ENCODE data around the gene SUPT6H.
"Not testable (repeated sequence)": the region's sequence is repeated elsewhere in the genome, so short reads cannot be mapped to it uniquely, and the experiment has no call there.

DNA sequence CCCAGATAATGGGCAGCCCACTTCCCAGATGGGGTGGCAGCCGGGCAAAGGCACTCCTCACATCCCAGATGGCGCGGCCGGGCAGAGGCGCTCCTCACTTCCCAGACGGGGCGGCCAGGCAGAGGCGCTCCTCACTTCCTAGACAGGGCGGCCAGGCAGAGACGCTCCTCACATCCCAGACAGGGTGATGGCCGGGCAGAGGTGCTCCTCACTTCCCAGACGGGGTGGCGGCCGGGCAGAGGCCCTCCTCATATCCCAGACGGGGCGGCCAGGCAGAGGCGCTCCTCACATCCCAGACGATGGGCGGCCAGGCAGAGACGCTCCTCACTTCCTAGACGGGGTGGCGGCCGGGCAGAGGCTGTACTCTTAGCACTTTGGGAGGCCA lies 2.5 kb upstream of the SUPT6H start:
- TF ChIP-seq, protein P1, sequence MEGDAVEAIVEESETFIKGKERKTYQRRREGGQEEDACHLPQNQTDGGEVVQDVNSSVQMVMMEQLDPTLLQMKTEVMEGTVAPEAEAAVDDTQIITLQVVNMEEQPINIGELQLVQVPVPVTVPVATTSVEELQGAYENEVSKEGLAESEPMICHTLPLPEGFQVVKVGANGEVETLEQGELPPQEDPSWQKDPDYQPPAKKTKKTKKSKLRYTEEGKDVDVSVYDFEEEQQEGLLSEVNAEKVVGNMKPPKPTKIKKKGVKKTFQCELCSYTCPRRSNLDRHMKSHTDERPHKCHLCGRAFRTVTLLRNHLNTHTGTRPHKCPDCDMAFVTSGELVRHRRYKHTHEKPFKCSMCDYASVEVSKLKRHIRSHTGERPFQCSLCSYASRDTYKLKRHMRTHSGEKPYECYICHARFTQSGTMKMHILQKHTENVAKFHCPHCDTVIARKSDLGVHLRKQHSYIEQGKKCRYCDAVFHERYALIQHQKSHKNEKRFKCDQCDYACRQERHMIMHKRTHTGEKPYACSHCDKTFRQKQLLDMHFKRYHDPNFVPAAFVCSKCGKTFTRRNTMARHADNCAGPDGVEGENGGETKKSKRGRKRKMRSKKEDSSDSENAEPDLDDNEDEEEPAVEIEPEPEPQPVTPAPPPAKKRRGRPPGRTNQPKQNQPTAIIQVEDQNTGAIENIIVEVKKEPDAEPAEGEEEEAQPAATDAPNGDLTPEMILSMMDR (IDR thresholded peaks at IDR 0.05) = not testable (repeated sequence)
- TF ChIP-seq POLR2A (IDR thresholded peaks at IDR 0.05) = not testable (repeated sequence)

Measured in testis (tissue), 2 donors.